OCI-LY7 (cell line): ENCODE results near the gene METTL23. TPM values are rescaled to one million over a fixed set of nuclear protein-coding genes. Genes with fewer than 3 reads are reported as not detected.

Experiments used
- BruUV-seq: library from RNA; stranded (reverse); fragments of 400-500 nt; replicated peaks from 2 replicates; lab custom pipeline; 2021; lab: Mats Ljungman, UMichigan
- CTCF ChIA-PET: fragments of 300-600 bp; sonication (Branson Sonifier 250); formaldehyde crosslinking; loops from one replicate; lab custom pipeline; 2022; ENCODE audit warnings: antibody characterized with exemption; ENCODE audit not compliant: unreplicated experiment; lab: Charles Lee
- POLR2A ChIA-PET: fragments of 300-600 bp; sonication (Branson Sonifier 250); formaldehyde crosslinking; loops from one replicate; lab custom pipeline; 2022; ENCODE audit warnings: antibody characterized with exemption; lab: Charles Lee
- DNase-seq: peaks from one replicate; pipeline ENCODE4 v3.0.0-alpha.2; 2015; ENCODE audit warnings: low spot score
- H2AFZ ChIP-seq: fragments of 200-600 bp; sonication (generic), shearing (Covaris generic); 2 replicates; pipeline ENCODE4 v1.6.1; 2014; ENCODE audit warnings: mild to moderate bottlenecking, antibody characterized with exemption, low read length, moderate library complexity
- H3K27ac ChIP-seq: fragments of 200-600 bp; sonication (generic); 2 replicates; pipeline ENCODE4 v1.5.1; 2014; ENCODE audit warnings: mixed run types, low read depth, mild to moderate bottlenecking, moderate library complexity, low read length, inconsistent platforms; ENCODE audit not compliant: poor library complexity, severe bottlenecking
- H3K36me3 ChIP-seq: fragments of 200-600 bp; sonication (generic); 2 replicates; pipeline ENCODE4 v1.6.1; 2014; ENCODE audit warnings: mild to moderate bottlenecking, antibody characterized with exemption, low read length, moderate library complexity, mixed read lengths; ENCODE audit not compliant: insufficient read depth
- H3K4me1 ChIP-seq: fragments of 200-600 bp; sonication (generic); 2 replicates; pipeline ENCODE4 v1.5.1; 2014; ENCODE audit warnings: mild to moderate bottlenecking, low read length; ENCODE audit not compliant: insufficient read depth, poor library complexity, severe bottlenecking
- H3K4me2 ChIP-seq: fragments of 200-600 bp; sonication (generic); 2 replicates; pipeline ENCODE4 v1.6.1; 2014; ENCODE audit warnings: mild to moderate bottlenecking, low read length
- H3K4me3 ChIP-seq: fragments of 200-600 bp; sonication (generic); 2 replicates; pipeline ENCODE4 v1.5.1; 2014; ENCODE audit warnings: mild to moderate bottlenecking, low read depth, low read length; ENCODE audit not compliant: poor library complexity, severe bottlenecking
- H3K79me2 ChIP-seq: fragments of 200-600 bp; sonication (generic); 2 replicates; pipeline ENCODE4 v1.6.1; 2016; ENCODE audit warnings: low read depth, mild to moderate bottlenecking, low read length, moderate library complexity, mixed read lengths; ENCODE audit not compliant: insufficient read depth
- H3K9me2 ChIP-seq: fragments of 200-600 bp; sonication (generic); 2 replicates; pipeline ENCODE4 v1.6.1; 2016; ENCODE audit warnings: mild to moderate bottlenecking, low read length, mixed read lengths; ENCODE audit not compliant: insufficient read depth
- H3K9me3 ChIP-seq: fragments of 200-600 bp; sonication (generic); 2 replicates; pipeline ENCODE4 v1.6.1; 2014; ENCODE audit warnings: mild to moderate bottlenecking, mixed run types, low read length, mixed read lengths
- H4K20me1 ChIP-seq: fragments of 200-600 bp; sonication (generic); 2 replicates; pipeline ENCODE4 v1.6.1; 2014; ENCODE audit warnings: mild to moderate bottlenecking, antibody characterized with exemption, low read length, moderate library complexity, mixed read lengths; ENCODE audit not compliant: insufficient read depth
- CTCF ChIP-seq: fragments of 200-600 bp; sonication (generic); conservative IDR thresholded peaks from 2 replicates; pipeline ENCODE4 v1.5.1; 2014; ENCODE audit warnings: mild to moderate bottlenecking, antibody characterized with exemption, low read length, moderate library complexity, mixed read lengths
- EZH2phosphoT487 ChIP-seq: fragments of 200-600 bp; sonication (generic); IDR thresholded peaks from 2 replicates; pipeline ENCODE4 v1.6.1; 2018; ENCODE audit warnings: low read depth, borderline replicate concordance, mild to moderate bottlenecking, mixed run types, antibody characterized with exemption, low read length, moderate library complexity, mixed read lengths
- intact Hi-C: fragments of 100-400 bp; cut with micrococcal nuclease; formaldehyde crosslinking; loops from one replicate; pipeline ENCODE4 v1.10.0; 2022; ENCODE audit not compliant: unreplicated experiment
- total RNA-seq, 2 experiments: library from RNA; depleted of rRNA in 1 of 2; stranded (reverse); fragments of >200 nt in 1 of 2; shearing (Covaris generic) in 1 of 2; gene quantifications; 2 replicates each; pipeline ENCODE4 v1.2.3, GENCODE V29; 2014 to 2022

METTL23 gene
- total RNA-seq, 2 experiments from 2014 or later = 82.7 to 93.7 TPM

DNA sequence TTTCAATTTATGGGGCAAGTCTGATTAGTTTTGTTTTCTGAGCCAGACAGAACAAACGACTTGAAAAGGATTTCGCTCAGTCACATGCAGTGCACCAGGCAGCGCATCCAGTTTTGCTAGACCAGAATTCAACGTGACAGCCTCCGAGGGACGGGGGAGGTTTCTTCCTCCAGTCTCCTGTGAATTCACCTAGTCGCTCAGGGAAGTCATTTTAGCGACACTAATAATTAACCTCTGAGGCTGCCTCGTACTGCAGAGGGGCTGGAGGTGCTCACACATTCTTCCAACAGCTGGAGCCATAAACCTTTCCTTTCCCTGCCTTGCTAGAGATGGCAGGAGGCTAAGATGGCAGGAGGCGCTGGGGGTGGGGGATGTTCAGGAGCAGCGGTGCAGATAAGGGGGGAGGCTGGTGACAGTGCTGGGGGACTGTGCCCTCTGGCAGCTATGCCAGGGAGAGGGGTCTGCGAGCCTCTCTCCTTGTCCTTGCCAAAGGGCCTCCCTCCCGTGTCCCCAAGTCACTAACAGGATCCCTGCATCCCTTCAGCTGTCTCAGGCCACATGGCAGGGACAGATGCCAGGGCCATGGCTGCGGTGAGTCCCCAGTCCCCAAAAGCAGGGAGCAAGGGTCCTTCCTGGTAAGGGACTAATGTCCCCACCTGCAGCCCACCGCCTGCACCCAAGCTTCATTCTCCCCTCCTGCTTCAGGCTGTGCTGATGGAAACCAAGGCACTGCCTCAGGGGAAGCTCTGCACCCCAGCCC, 39.9 kb upstream of the METTL23 start:
- Histone ChIP-seq H3K36me3 (no peaks in the 10 kb centered on the region), H3K4me1 (no peaks in the 10 kb centered on the region), H3K9me3 (no peaks in the 10 kb centered on the region), H3K79me2 (no peaks in the 10 kb centered on the region), H4K20me1 (no peaks in the 10 kb centered on the region), H3K4me3 (no peak overlapping the region), H3K9me2 (no peaks in the 10 kb centered on the region), H3K4me2 (no peak overlapping the region), H2AFZ (no peak overlapping the region), H3K27ac (no peak overlapping the region)
- ChIA-PET CTCF (interaction anchor here (0.6 kb wide), 1 partner anchor 15 kb away, joined by 3 read pairs; no protein-coding TSS in a partner anchor), POLR2A (no interaction called here)
- no peak for DNase-seq
- intact Hi-C loops = no loop called here
- TF ChIP-seq EZH2phosphoT487 (no peak), CTCF (no peak)
- no TSS peak for BruUV-seq

DNA sequence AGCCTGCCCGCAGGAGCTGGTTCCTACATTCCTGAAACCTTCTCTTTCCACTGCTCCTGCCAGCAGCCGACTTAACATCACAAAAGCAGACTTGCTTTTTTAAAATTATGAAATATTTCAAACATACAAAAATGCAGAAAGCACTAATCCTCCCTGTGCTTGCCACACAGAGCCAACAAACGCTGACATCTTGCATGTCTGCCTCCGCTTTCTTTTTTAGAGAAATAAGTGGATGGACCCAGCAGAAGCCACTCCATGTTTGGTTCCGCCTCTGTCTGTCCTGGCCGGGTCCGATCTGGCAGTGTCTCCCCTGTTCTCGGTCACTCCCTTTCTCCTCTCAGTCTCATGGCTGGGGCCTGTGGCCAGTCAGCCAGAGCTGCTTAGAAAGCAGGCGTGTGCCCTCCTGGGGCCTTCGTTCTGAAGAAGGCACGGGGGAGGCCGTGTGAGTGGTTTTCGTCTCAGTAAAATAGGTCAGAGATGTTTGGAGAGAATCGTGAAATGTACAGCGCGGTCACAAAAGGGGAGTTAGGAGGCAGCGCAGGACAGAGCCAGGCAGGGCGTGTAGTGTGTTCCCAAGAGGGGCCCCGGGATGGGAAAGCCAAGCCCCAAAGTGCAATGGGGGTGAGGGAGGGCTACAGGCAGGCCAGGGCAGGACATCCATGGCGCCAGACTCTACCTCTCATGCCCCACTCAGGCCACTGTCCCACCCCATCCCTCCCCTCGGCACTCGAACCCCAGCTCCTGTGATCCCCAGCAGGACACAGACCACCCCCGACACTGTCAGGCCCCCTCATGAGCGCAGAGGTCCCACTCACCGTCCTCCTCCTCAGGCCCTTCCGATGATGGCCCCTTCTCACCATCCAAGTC, 39.1 kb upstream of the METTL23 start:
- Histone ChIP-seq H4K20me1 (no peaks in the 10 kb centered on the region), H3K79me2 (no peaks in the 10 kb centered on the region), H3K4me1 (no peaks in the 10 kb centered on the region), H3K9me3 (no peaks in the 10 kb centered on the region), H2AFZ (no peak overlapping the region), H3K36me3 (no peaks in the 10 kb centered on the region), H3K27ac (no peak overlapping the region), H3K4me3 (no peak overlapping the region), H3K4me2 (no peak overlapping the region), H3K9me2 (no peaks in the 10 kb centered on the region)
- no peak for DNase-seq
- no TSS peak for BruUV-seq
- intact Hi-C loops = no loop called here
- CTCF ChIA-PET = no interaction called here
- no peak for TF ChIP-seq EZH2phosphoT487
- TF ChIP-seq CTCF = no peak
- POLR2A ChIA-PET = interaction anchor here (0.6 kb wide), 1 partner anchor 592 kb away, joined by 3 read pairs; no protein-coding TSS in a partner anchor
